ENCODE results near the gene SATB2. TPM values are rescaled to one million over a fixed set of nuclear protein-coding genes. Genes with fewer than 3 reads are reported as not detected.

Gene SATB2
- total RNA-seq, 1 experiment from 2014 or later, result 5.4 TPM

DNA sequence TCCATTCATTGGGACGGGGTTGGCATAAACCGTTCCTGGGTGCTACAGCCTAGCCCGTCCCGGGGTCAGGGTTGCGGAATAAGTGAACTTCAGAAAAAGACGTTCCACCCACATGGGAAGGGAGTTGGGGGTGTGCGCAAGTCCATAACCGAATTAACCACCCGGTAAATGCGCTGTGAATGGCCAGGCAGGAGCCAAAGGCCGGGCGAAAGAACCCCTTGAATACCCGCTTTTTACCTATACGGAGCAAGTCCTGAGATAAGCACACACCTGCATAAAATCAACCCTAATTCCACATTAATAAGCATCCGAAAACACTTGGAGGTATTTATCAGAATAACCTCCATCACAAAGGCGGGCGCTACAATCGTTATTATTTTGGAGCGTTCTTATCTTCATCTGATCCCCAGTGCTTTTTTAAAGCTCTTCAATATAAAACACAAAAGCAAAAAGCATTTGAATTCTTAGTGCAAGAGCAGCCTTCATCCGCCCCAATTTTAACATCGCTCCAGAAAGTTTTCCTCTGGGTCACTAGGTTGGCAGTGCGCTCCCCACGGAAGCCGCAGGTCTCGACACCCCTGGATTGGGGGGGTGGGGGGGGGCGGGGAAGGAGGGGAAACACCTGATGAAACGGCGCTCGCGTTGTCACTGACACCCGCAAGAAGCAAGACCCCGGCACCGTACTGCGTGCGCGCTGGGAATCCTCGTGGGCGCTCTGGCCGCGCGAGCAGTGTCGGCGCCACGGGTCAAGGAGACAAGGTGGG is 1.2 kb downstream of the SATB2 start:
- DNase-seq (ENCODE audit: low read depth), result peak; percentile 36
- in situ Hi-C loops (cut with HindIII; ENCODE audit: low pct_unique_long_range_greater_than_20kb, low sequenced_read_pairs), result no loop called here

DNA sequence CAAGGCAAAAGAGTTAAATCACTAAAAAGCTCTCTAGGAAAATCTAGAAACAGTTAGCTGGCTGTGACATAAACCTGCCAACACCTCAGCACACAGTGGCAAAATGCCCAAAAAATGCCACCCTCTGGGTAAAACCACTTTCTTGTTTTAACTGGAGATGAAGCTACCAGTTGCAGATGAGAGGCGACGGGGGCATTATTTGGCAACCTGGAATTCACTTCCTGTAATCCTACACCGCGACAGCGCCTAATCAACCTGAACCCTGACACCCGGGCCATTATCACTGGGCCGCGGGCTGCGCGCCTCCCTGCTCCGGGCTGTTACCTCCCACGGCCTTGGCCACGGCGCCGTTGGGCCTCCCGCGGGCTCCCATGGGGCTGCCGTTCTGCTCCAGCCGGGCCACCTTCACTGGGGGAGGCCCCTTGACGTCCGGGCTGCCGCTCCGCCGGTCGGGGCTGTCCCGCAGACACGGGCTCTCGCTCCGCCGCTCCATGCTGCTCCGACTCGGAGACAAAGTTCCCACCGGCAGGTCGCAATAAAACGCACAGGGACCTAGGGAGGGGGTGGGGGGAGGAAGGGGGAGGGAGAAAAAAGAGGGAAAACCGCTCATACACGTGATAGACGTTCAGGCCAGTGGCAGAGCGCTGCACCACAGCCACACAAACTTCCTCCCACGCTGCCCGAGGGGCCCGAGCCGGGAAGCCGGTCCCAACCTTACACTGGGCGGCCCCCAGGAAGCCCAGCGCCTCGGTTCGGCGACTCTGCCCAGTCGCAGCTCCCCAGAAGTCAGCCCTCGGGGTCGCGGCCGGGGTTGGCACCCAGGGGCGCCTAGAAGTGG is 2.0 kb downstream of the SATB2 start:
- DNase-seq (ENCODE audit: low read depth), result peak; percentile 67
- in situ Hi-C loops (cut with HindIII; ENCODE audit: low pct_unique_long_range_greater_than_20kb, low sequenced_read_pairs), result no loop called here

DNA sequence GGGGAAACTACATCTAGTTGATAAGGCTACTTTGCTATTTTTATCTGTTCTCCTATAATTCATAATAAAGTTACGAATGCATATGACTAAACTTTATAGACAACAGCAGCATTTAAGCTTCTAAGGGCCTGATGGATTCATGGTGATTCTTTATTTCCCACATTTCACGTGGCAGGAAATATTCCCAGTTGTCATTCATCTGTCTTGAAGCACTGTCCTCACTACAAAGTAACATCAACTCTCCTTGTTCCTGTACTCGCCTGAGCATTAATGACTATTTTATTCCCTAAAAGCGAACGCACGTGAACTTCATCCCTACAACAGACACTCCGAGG is 2.6 kb downstream of the SATB2 start:
- no peak for DNase-seq (ENCODE audit: low read depth)
- in situ Hi-C loops (cut with HindIII; ENCODE audit: low pct_unique_long_range_greater_than_20kb, low sequenced_read_pairs), result no loop called here

DNA sequence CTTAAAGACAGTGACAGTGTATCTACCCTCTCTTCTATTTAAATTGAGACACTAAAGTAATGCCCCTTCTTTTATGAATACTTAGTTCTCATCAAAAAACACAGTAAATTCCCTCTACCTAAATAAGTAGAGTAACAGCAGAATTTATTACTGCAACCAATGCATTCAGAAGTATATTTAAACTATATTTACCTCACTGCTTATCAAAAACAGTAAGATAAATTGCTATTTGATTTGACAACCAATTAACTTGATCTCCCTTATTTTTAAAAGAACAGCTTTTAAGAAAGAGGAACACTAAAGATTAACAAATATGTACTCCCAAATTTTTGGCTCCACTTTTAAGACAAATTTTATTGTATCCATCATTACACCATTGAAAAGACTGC is 4.8 kb downstream of the SATB2 start:
- in situ Hi-C loops (cut with HindIII; ENCODE audit: low pct_unique_long_range_greater_than_20kb, low sequenced_read_pairs), result no loop called here
- no peak for DNase-seq (ENCODE audit: low read depth)

DNA sequence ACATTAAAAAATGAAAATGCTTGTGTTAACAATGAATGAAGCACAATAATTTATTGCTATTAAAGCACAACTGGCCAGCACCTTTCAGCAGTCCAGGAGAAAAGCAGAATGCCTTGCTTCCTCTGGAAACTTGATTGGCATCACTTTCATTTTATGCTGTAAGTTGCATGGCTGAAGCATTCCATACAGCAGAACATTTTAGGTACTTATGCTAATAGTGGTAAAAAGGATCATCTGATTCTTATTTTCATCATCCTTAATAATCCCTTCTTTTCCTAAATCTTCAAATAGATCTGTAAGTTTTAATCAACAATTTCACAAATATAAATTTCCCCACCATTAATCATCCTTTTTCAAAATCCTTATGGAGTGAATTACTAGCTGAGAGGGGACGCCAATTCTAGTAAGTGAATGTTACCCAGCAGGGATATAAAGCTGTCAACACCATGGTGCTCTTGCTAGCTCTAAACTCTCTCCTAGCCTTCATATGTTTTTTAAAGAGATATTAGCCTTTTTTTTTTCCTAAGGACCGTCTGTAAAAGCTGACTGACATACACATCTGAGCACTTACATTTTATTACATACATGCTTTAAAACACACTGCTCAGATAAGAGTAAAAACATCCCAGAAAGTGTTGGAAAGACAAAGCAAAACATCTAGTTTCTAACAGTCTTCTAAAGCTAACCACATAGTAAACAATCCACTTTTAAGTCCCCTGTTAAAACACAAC is 5.3 kb downstream of the SATB2 start:
- in situ Hi-C loops (cut with HindIII; ENCODE audit: low pct_unique_long_range_greater_than_20kb, low sequenced_read_pairs), result no loop called here
- DNase-seq (ENCODE audit: low read depth), result no peak

DNA sequence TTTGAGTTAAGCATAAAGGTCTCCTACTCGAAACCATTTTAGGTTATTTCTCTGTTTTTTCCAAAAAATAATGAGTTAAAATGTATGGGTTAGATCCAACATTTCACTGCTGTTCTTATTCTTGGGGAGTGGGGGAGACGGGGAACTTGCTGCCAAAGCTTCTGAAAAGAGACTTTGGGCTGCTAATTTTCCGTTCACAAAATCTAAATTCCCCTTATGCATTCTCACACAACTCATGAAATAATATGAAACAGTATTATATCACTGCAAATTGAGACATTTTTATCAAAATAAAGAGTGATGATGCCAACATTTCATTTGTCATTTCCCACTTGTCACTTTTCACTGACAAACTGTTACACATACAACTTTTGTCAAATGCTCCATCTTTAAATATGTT is 7.8 kb downstream of the SATB2 start:
- in situ Hi-C loops (cut with HindIII; ENCODE audit: low pct_unique_long_range_greater_than_20kb, low sequenced_read_pairs), result no loop called here
- no peak for DNase-seq (ENCODE audit: low read depth)

DNA sequence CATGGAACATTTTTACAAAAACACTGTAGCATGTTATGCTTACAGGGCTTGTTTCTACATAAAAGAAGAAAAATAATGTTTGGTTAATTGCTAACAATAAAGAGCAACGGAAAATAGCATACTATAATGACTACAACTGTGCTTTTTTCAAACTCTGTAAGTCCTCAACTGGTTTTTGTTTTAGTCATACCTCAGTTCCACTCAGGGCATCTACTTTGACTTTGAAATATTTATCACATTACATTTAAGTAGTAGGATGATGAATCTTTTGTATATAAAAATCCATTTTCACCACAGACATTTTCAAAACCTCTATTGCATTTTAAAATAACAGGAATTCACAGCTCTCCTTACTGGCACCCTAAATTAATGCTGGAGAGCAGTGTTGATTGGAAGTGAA is 8.3 kb downstream of the SATB2 start:
- no peak for DNase-seq (ENCODE audit: low read depth)
- in situ Hi-C loops (cut with HindIII; ENCODE audit: low pct_unique_long_range_greater_than_20kb, low sequenced_read_pairs), result no loop called here

DNA sequence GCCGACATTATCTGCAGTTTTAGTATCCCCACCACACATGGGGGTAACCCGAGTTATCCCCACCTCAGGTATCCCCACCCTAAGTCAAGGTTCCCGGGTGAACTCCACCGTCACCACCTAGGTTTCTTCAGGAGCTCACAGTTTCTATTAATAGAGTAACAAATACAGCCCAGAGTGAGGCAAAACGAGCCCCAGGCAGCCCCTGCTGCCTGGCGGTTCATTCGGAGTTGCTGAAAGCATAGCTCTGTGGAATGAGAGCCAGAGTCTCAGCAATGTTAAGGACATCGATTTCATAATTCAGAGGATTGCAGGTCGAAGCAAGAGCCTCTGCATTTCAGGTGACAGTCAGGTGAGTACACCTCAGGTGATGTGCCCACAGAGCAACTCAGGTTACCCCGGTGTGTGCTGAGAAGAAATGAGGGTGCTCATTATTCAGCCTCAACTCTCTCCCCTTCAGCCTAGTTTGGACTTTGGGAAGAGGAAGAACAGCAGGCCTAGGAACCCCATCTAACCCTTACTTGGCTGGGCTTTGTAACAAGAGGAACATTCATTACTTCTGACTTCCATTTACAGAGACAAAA is 10.7 kb downstream of the SATB2 start:
- no peak for DNase-seq (ENCODE audit: low read depth)
- in situ Hi-C loops (cut with HindIII; ENCODE audit: low pct_unique_long_range_greater_than_20kb, low sequenced_read_pairs), result no loop called here

DNA sequence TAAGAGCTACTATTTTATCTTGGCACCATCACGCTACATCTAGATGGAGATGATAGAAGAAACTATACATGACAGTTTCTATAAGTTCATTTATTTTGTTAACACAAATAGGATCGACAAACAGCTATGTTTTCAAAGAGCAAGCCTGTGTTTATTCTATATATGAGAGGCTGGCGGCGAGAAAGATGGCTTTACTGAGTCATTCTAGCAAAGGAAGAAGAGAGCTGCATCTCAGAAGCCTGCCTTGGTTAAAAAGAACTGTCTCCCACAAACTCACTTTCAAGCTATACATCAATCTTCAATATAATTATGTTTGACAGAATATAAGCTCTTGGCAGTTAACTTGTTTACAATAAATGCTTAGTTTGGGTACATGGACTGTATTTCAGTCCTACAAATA is 13.0 kb downstream of the SATB2 start:
- in situ Hi-C loops (cut with HindIII; ENCODE audit: low pct_unique_long_range_greater_than_20kb, low sequenced_read_pairs), result no loop called here
- no peak for DNase-seq (ENCODE audit: low read depth)

DNA sequence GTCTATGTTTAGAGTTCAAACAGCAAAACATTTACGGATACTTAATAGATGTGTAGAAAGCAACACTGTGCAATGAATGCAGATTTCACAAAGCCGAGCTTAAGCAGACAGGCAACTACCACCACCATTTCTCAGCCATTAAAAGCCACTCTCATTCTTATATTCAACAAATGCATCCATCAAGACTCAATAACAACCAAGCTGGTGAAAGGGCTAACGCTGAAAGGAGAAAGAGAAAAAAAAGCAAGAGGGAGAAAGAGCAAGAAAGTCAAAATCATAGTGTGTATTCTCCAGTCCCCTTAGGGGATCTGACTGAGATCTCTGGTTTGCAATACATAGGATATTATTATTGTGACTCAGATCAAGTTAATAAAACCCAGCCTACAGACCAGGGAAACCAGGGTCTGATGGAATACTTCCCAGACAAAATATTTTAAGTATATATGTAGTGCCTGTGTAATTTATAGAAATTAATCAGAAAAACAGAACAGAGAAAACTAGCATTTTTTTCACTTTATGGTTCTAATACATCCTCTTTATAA is 14.1 kb downstream of the SATB2 start:
- no peak for DNase-seq (ENCODE audit: low read depth)
- in situ Hi-C loops (cut with HindIII; ENCODE audit: low pct_unique_long_range_greater_than_20kb, low sequenced_read_pairs), result no loop called here

DNA sequence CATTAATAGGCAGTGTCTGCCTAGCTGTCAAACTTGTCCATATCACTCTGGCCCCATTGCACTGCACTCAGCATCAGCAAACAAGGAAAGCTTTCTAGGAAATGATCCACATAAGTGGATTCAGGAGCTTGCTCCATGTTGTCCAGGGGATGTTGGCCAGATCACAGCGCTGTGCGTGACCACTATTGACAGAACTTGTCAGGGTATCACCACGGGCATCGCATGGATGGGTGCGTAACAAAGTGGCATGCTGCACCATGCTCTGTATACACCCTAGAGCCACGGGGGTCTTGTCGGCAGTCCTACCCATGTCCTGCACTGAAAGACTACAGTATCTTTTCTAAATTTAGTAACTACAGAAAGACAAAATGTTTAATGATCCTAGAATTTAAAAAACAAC is 15.6 kb downstream of the SATB2 start:
- in situ Hi-C loops (cut with HindIII; ENCODE audit: low pct_unique_long_range_greater_than_20kb, low sequenced_read_pairs), result no loop called here

DNA sequence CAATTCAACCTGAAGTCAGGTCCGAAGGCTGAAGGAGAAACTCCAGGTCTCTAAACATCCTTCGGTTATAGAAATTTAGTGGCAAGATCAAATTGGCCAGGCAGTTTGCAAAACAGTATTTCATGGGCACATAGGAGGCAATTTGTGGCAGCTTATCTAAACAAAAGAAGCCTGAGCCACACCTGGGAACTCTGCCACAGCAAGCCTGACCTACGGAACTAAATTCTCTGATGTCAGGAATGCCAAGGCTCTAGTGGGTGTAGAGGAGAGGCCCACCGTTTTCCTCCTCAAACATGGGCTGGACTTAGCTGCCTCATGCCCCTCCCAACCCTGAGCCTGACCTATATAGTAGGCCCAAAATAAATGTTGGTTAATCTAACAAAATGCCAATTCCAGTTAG is 16.0 kb downstream of the SATB2 start:
- in situ Hi-C loops (cut with HindIII; ENCODE audit: low pct_unique_long_range_greater_than_20kb, low sequenced_read_pairs), result no loop called here
- DNase-seq (ENCODE audit: low read depth), result no peak

More for the DNA sequence above, 15.6 kb downstream of the SATB2 start:
- no peak for DNase-seq (ENCODE audit: low read depth)

DNA sequence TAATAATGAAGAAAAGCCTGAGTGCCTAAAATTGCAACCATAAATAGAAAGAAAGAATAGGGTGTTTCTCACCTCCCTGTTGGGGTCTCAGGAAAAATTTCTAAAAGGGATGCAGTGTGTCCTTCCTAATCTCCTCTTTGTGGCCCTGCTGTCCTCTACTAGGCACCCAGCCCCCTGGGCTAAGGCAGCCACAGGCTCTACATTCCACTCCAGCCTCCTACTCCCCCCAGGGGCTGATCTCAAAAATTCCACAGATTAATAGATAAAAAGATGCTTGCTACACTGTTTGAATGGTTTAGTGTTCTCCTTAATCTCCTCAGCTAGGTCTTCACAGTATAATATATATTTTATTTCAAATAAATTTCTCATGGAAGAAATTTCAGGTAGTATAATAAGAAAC is 17.6 kb downstream of the SATB2 start:
- DNase-seq (ENCODE audit: low read depth), result no peak
- in situ Hi-C loops (cut with HindIII; ENCODE audit: low pct_unique_long_range_greater_than_20kb, low sequenced_read_pairs), result no loop called here

DNA sequence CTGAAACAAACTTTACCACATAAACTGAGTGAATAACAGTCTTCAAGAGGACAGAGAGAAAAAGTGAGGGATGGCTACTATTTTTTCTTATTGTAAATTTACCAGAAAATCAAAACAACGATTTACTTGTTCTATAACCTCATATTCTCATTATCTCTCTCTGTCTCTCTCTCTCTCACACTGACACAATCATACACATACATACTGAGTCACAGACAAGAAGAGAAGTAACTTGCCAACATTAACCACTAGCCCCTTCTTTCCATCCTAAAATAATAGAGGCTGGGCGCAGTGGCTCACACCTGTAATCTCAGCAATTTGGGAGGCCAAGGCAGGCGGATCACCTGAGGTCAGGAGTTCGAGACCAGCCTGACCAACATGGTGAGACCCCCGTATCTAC is 18.2 kb downstream of the SATB2 start:
- in situ Hi-C loops (cut with HindIII; ENCODE audit: low pct_unique_long_range_greater_than_20kb, low sequenced_read_pairs), result no loop called here

DNA sequence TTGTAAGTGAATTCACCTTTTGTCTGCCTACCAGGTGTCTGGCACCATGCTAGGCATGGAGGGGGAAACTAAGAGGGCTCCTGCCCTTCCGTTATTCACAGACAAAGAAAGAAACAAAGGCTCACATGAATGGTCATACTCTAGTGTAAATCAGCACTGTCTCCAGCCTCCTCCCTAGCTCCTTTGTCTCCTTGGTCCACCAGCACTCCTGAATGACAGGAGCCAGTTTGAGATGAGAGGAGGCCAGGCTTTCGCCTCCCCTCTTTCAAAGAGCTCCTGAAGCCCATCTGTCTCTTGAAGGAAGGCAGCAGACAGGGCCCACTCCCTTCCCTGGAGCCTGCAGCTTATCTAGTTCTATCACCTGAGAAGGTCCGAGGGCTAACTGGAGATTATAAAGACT is 18.7 kb downstream of the SATB2 start:
- in situ Hi-C loops (cut with HindIII; ENCODE audit: low pct_unique_long_range_greater_than_20kb, low sequenced_read_pairs), result no loop called here

More for the DNA sequence above, 18.2 kb downstream of the SATB2 start:
- no peak for DNase-seq (ENCODE audit: low read depth)

DNA sequence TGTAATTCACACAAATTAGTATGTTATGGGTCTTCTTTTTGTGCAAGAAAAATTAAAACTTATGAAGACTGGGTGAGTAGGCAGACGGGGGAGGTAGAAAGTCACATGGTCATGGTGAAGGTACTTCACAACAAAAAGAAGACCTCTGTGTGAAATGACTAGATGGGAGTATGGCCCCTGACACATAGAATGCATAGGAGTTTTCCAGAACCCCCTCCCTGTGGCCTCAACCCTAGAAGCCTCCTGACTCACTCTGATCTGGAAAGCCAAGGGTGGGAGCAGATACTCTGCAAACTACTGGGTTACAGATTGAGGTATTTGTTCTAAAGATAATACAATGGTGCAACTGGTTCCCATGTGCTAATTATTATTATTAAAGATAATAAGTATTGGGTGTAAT is 23.2 kb downstream of the SATB2 start:
- no peak for DNase-seq (ENCODE audit: low read depth)
- in situ Hi-C loops (cut with HindIII; ENCODE audit: low pct_unique_long_range_greater_than_20kb, low sequenced_read_pairs), result no loop called here

More for the DNA sequence above, 18.7 kb downstream of the SATB2 start:
- DNase-seq (ENCODE audit: low read depth), result no peak

DNA sequence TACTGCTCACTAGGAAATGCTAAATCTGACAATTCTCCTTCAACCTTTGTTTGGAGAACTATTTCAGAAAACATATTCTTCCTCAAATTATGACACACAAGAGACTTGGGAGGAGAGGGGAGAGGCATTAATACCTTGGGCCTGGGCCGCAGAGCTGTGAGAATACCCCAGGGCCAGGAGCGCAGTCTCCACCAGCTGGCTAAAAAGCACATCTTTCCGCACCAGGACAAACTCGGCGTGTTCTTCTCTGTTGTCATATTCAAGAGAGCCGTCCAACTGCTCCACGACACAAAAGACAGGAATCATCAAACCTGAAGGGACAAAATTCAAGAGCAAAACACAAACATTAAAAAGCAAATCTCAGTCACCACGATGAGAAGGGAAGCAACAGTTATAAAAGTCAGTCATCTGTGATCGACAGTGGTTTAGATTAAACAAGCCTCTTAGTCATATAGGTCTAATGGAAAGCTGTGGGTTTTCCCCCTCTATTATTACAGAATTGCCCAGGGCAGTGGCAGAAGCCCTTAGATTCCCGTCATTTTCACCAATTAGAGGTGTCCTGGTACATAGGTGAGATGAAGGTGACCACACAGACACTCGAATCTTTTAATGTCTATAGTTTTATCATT is 24.4 kb downstream of the SATB2 start:
- peak; percentile 46 for DNase-seq (ENCODE audit: low read depth)
- in situ Hi-C loops (cut with HindIII; ENCODE audit: low pct_unique_long_range_greater_than_20kb, low sequenced_read_pairs), result no loop called here

DNA sequence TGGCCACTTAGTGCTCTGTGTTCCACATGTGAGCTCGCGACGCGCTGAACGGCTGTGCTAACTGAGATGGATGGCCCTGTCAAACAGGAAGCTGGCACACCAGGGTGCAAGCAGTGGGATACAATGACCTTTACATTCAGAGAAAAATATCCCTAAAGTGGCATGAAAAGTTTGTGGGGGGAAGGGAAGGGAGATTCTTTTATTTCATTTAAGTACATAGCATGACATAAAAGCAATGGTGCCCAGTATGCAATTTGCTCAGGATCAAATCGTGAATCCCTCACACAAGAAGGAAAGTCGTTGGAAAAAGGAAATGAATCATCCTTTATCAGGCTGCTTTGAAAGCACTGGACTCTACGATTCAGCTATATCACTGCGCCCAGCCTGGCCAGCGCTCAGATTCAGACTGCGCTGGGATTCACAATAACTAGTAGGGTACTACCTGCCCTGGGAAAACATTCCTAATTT is 26.0 kb downstream of the SATB2 start:
- in situ Hi-C loops (cut with HindIII; ENCODE audit: low pct_unique_long_range_greater_than_20kb, low sequenced_read_pairs), result no loop called here
- DNase-seq (ENCODE audit: low read depth), result peak; percentile 24

All from Caki2 (cell line).